SU-DHL-6 (cell line): ENCODE data around the gene KCND2.

Source experiments
- CTCF ChIP-seq: fragments of 200-600 bp; sonication (generic); IDR thresholded peaks from one replicate; pipeline ENCODE4 v1.5.1; 2017; ENCODE audit warnings: antibody characterized with exemption, mild to moderate bottlenecking, low read length, moderate library complexity; ENCODE audit not compliant: insufficient read depth, poor library complexity, severe bottlenecking
- EZH2phosphoT487 ChIP-seq: fragments of 200-600 bp; sonication (generic), shearing (Covaris generic); conservative IDR thresholded peaks from 2 replicates; pipeline ENCODE4 v1.6.1; 2018; ENCODE audit warnings: mild to moderate bottlenecking, antibody characterized with exemption, low read length, moderate library complexity, mixed read lengths

GRCh38 chr7:120274899-120275298 lies 1.9 kb downstream of the KCND2 start:
- TF ChIP-seq CTCF (no peak), EZH2phosphoT487 (no peak)
